ENCODE data around the gene CEBPG.

DNA sequence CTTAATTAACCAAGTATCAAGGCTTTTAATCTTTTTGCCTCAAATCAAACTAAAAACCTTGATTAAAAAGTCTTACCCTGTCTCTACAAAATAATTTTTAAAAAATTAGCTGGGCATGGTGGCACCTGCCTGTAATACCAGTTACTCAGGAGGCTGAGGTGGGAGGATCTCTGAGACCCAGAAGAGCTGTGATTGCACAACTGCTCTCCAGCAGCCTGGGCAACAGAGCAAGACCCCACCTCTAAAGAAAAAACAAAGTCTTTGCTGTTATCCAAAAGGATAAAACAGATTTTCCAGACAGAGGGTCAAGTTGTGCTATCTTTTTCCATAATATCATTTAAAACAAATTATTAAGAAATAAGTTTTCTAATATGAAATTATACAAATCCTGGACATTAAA, 26.8 kb upstream of the CEBPG start:
- no peak for TF ChIP-seq NFE2 (IDR thresholded peaks at IDR 0.05; ENCODE audit: low read depth)
- TF ChIP-seq, protein P1, sequence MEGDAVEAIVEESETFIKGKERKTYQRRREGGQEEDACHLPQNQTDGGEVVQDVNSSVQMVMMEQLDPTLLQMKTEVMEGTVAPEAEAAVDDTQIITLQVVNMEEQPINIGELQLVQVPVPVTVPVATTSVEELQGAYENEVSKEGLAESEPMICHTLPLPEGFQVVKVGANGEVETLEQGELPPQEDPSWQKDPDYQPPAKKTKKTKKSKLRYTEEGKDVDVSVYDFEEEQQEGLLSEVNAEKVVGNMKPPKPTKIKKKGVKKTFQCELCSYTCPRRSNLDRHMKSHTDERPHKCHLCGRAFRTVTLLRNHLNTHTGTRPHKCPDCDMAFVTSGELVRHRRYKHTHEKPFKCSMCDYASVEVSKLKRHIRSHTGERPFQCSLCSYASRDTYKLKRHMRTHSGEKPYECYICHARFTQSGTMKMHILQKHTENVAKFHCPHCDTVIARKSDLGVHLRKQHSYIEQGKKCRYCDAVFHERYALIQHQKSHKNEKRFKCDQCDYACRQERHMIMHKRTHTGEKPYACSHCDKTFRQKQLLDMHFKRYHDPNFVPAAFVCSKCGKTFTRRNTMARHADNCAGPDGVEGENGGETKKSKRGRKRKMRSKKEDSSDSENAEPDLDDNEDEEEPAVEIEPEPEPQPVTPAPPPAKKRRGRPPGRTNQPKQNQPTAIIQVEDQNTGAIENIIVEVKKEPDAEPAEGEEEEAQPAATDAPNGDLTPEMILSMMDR (IDR thresholded peaks at IDR 0.05 in 2 of 3, conservative IDR thresholded peaks at IDR 0.05 in 1 of 3; ENCODE audit: insufficient read depth in 2 of 3, low read depth in 1 of 3, low read length in 3 of 3) = no peak
- TF ChIP-seq HNRNPK (IDR thresholded peaks at IDR 0.05; ENCODE audit: low read depth, low read length, poor library complexity, severe bottlenecking) = no peak
- no peak for TF ChIP-seq ARID1B (IDR thresholded peaks at IDR 0.05)
- TF ChIP-seq POLR2A (conservative IDR thresholded peaks at IDR 0.05) = no peak
- TF ChIP-seq NR2C2 (CRISPR knock-in tag; IDR thresholded peaks at IDR 0.05) = no peak
- TF ChIP-seq NR2C2 (tag; IDR thresholded peaks at IDR 0.05) = no peak
- no peak for TF ChIP-seq POLR3G (IDR thresholded peaks at IDR 0.05; ENCODE audit: extremely low read depth, insufficient read length, insufficient replicate concordance)
- no peak for TF ChIP-seq ZZZ3 (IDR thresholded peaks at IDR 0.05)
- TF ChIP-seq CHD4 (IDR thresholded peaks at IDR 0.05; ENCODE audit: insufficient read depth, insufficient replicate concordance, low read depth, low read length, poor library complexity, severe bottlenecking) = no peak
- TF ChIP-seq SIN3A (IDR thresholded peaks at IDR 0.05; ENCODE audit: borderline replicate concordance in 2 of 2, control insufficient read depth in 1 of 2, low read depth in 2 of 2, low read length in 2 of 2) = no peak
- TF ChIP-seq YY1 (IDR thresholded peaks at IDR 0.05; ENCODE audit: borderline replicate concordance in 1 of 3, control insufficient read depth in 1 of 3, extremely low read depth in 1 of 3, insufficient read depth in 3 of 3, insufficient read length in 1 of 3, insufficient replicate concordance in 2 of 3, low read depth in 1 of 3, low read length in 2 of 3) = no peak

All from K562 (cell line).